A549 (cell line): ENCODE data around the gene SLC6A20. TPM values are rescaled to one million over a fixed set of nuclear protein-coding genes. Genes with fewer than 3 reads are reported as not detected.

Experiments used
- ATAC-seq, 2 experiments: fragments of 200-7000 bp in 1 of 2; fragments of >200 bp in 1 of 2; cut with Nextera tagmentation in 1 of 2; cut with Tn5 transposase in 1 of 2; 3 replicates each; pipeline versions ENCODE4 v1.8.0 to v1.9.1; 2018 to 2020; ENCODE audit warnings: mild to moderate bottlenecking in 1 of 2, moderate library complexity in 1 of 2
- CTCF ChIA-PET: fragments of 300-600 bp; sonication (Branson Sonifier 250); formaldehyde crosslinking; extraction: SDS; loops from one replicate; lab custom pipeline; 2021; ENCODE audit warnings: antibody characterized with exemption, inconsistent platforms; lab: Yijun Ruan, JAX
- POLR2A ChIA-PET: fragments of 350-600 bp; formaldehyde crosslinking; extraction: SDS; loops from one replicate; lab custom pipeline; 2021; ENCODE audit warnings: antibody characterized with exemption, inconsistent platforms; lab: Yijun Ruan, JAX
- DNase-seq, 2 experiments: peaks; one replicate each; pipeline versions ENCODE4 v3.0.0 to v3.0.0-alpha.2; 2011 to 2016; ENCODE audit warnings: low read depth in 1 of 2, low spot score in 1 of 2
- FAIRE-seq: peaks from 2 replicates; lab custom pipeline; 2011; peaks lifted over from hg19 to GRCh38; lab: Jason Lieb, UNC
- H3K27ac ChIP-seq, 2 experiments: fragments of >200 bp; sonication (Bioruptor Twin); formaldehyde crosslinking; 3 replicates each; pipeline ENCODE4 v1.5.1; 2016 to 2017
- H3K4me1 ChIP-seq: fragments of >200 bp; sonication (Bioruptor Twin); formaldehyde crosslinking; 3 replicates; pipeline ENCODE4 v1.6.1; 2016
- H3K4me2 ChIP-seq: fragments of >200 bp; sonication (Bioruptor Twin); formaldehyde crosslinking; 3 replicates; pipeline ENCODE4 v1.6.1; 2016
- H3K4me3 ChIP-seq: fragments of >200 bp; sonication (Bioruptor Twin); formaldehyde crosslinking; 3 replicates; pipeline ENCODE4 v1.5.1; 2016
- H3K9me3 ChIP-seq: fragments of >200 bp; sonication (Bioruptor Twin); formaldehyde crosslinking; 3 replicates; pipeline ENCODE4 v1.6.1; 2016
- BHLHE40 ChIP-seq: IDR thresholded peaks from 2 replicates; pipeline ENCODE4 v1.6.1; 2012; ENCODE audit warnings: low read depth, low read length, inconsistent platforms
- CEBPB ChIP-seq, 2 experiments: fragments of >200 bp in 1 of 2; sonication (Bioruptor Twin) in 1 of 2; formaldehyde crosslinking in 1 of 2; IDR thresholded peaks; 2 replicates each; pipeline ENCODE4 v1.6.1; 2012 to 2016
- CHD2 ChIP-seq: fragments of 150-350 bp; IDR thresholded peaks from 2 replicates; pipeline ENCODE4 v1.6.1; 2014; ENCODE audit warnings: low read length; ENCODE audit not compliant: partially characterized antibody
- CTCF ChIP-seq: fragments of >200 bp; sonication (Bioruptor Twin); formaldehyde crosslinking; IDR thresholded peaks from 3 replicates; pipeline ENCODE4 v1.5.1; 2016
- EHF ChIP-seq: fragments of 250-450 bp; sonication (Bioruptor Pico); IDR thresholded peaks from 2 replicates; pipeline ENCODE4 v1.5.0; 2020; ENCODE audit warnings: mild to moderate bottlenecking
- ELK1 ChIP-seq: fragments of 150-350 bp; IDR thresholded peaks from 2 replicates; pipeline ENCODE4 v1.6.1; 2014; ENCODE audit warnings: low read depth, mild to moderate bottlenecking, low read length
- FOSL2 ChIP-seq, 2 experiments: fragments of 450-650 bp in 1 of 2; fragments of >200 bp in 1 of 2; sonication (Bioruptor Twin) in 1 of 2; formaldehyde crosslinking; IDR thresholded peaks; 2 replicates each; pipeline versions ENCODE4 v1.5.0 to v1.6.1; 2016 to 2020; ENCODE audit warnings: mild to moderate bottlenecking in 1 of 2, moderate library complexity in 1 of 2
- HOXB5 ChIP-seq: fragments of 250-450 bp; sonication (Bioruptor Pico); IDR thresholded peaks from 2 replicates; pipeline ENCODE4 v1.5.0; 2020; ENCODE audit warnings: mild to moderate bottlenecking, moderate library complexity
- JUNB ChIP-seq: fragments of >200 bp; sonication (Bioruptor Twin); formaldehyde crosslinking; IDR thresholded peaks from 2 replicates; pipeline ENCODE4 v1.6.1; 2016
- KDM1A ChIP-seq: fragments of 200-600 bp; sonication (generic); IDR thresholded peaks from 2 replicates; pipeline ENCODE4 v1.6.1; 2016; ENCODE audit warnings: low read depth, mild to moderate bottlenecking
- KDM5A ChIP-seq: fragments of 200-600 bp; sonication (generic); IDR thresholded peaks from 2 replicates; pipeline ENCODE4 v1.6.1; 2016; ENCODE audit warnings: antibody characterized with exemption, mild to moderate bottlenecking
- NPAS2 ChIP-seq: fragments of 250-450 bp; sonication (Bioruptor Pico); IDR thresholded peaks from 2 replicates; pipeline ENCODE4 v1.8.0; 2022; ENCODE audit warnings: mild to moderate bottlenecking, moderate library complexity, borderline replicate concordance
- PBX3 ChIP-seq: IDR thresholded peaks from 2 replicates; pipeline ENCODE4 v1.6.1; 2012
- POLR2AphosphoS2 ChIP-seq: conservative IDR thresholded peaks from 2 replicates; pipeline ENCODE4 v1.6.1; 2012; ENCODE audit warnings: low read length, improper control_type of control experiment, inconsistent platforms
- RAD21 ChIP-seq, 2 experiments: fragments of >200 bp in 1 of 2; sonication (Bioruptor Twin) in 1 of 2; formaldehyde crosslinking in 1 of 2; IDR thresholded peaks in 1 of 2; conservative IDR thresholded peaks in 1 of 2; 2 replicates in 1 of 2; 3 replicates in 1 of 2; pipeline ENCODE4 v1.6.1; 2012 to 2018; ENCODE audit warnings: inconsistent platforms in 1 of 2
- RFX5 ChIP-seq: fragments of 450-650 bp; IDR thresholded peaks from 2 replicates; pipeline ENCODE4 v1.7.1; 2014; ENCODE audit warnings: antibody characterized with exemption, mild to moderate bottlenecking, moderate library complexity
- TP53 ChIP-seq: fragments of 250-450 bp; sonication (Bioruptor Pico); IDR thresholded peaks from 2 replicates; pipeline ENCODE4 v1.5.0; 2021; ENCODE audit warnings: mild to moderate bottlenecking, moderate library complexity
- ZC3H11A ChIP-seq: fragments of 450-650 bp; IDR thresholded peaks from 2 replicates; pipeline ENCODE4 v1.6.1; 2014; ENCODE audit warnings: antibody characterized with exemption, mild to moderate bottlenecking
- ZNF302 ChIP-seq: fragments of 250-450 bp; sonication (Bioruptor Pico); IDR thresholded peaks from 2 replicates; pipeline ENCODE4 v1.9.0; 2021; ENCODE audit warnings: inconsistent platforms, mild to moderate bottlenecking, moderate library complexity
- ZSCAN20 ChIP-seq: fragments of 250-450 bp; sonication (Bioruptor Pico); IDR thresholded peaks from 2 replicates; pipeline ENCODE4 v1.8.0; 2022; ENCODE audit warnings: mild to moderate bottlenecking, moderate library complexity
- WGBS: methylation state at CpG from one replicate; pipeline ENCODE4 v1.1.6; 2017; ENCODE audit errors: missing lambda C conversion rate; 5-methylcytosine and 5-hydroxymethylcytosine counted together
- polyA plus RNA-seq, 4 experiments: library from polyadenylated mRNA; depleted of rRNA in 3 of 4; stranded (reverse); fragments of >200 nt; fragmentation: RNase III in 1 of 4; extraction: RNeasy Plus Mini Kit Qiagen cat#74134 plus additional on column Dnase treatment in 1 of 4; gene quantifications; 2 replicates in 3 of 4; 3 replicates in 1 of 4; pipeline ENCODE4 v1.2.3, GENCODE V29; 2011 to 2017
- TF ChIP-seq, protein P1 (sequence below): fragments of >200 bp; sonication (Bioruptor Twin); formaldehyde crosslinking; IDR thresholded peaks from 2 replicates; pipeline ENCODE4 v1.6.1; 2016
- TF ChIP-seq, protein P2 (sequence below): IDR thresholded peaks from 2 replicates; pipeline ENCODE4 v1.6.1; 2012; ENCODE audit warnings: low read depth, borderline replicate concordance

Gene SLC6A20
- polyA plus RNA-seq, 2 of the 4 experiments (the other 2 are of a cell fraction) = not detected

- Histone ChIP-seq H3K4me2 (no peak overlapping the region), H3K4me1 (peaks cover 9% of the 10 kb centered on the region; the same call in 2 of the 3 replicates), H3K4me3 (no peak overlapping the region), H3K9me3 (no peaks in the 10 kb centered on the region), H3K27ac (no peak overlapping the region)
- ChIA-PET POLR2A (no interaction called here), CTCF (interaction anchor here (0.7 to 1.0 kb wide), 2 partner anchors 38 to 168 kb away, joined by 3 read pairs; no protein-coding TSS in a partner anchor)
- WGBS = 56% methylated on average over 2 of the region's 2 CpGs
- ATAC-seq (no peak), FAIRE-seq (no peak), DNase-seq (no peak)
- TF ChIP-seq CTCF (no peak), POLR2AphosphoS2 (no peak), ZSCAN20 (CRISPR knock-in tag) (no peak), KDM1A (no peak), PBX3 (no peak), ZC3H11A (no peak), CEBPB (IDR thresholded peaks at IDR 0.05) (no peak), FOSL2 (IDR thresholded peaks at IDR 0.05) (no peak), FOSL2 (CRISPR knock-in tag; IDR thresholded peaks at IDR 0.05) (no peak), NPAS2 (CRISPR knock-in tag) (no peak), KDM5A (no peak), RAD21 (conservative IDR thresholded peaks at IDR 0.05 in 1 of 2, IDR thresholded peaks at IDR 0.05 in 1 of 2) (no peak), RFX5 (no peak)
- TF ChIP-seq, protein P1, sequence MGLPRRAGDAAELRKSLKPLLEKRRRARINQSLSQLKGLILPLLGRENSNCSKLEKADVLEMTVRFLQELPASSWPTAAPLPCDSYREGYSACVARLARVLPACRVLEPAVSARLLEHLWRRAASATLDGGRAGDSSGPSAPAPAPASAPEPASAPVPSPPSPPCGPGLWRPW = no peak
These were observed 3.2 kb upstream of the SLC6A20 start for GRCh38 chr3:45799586-45799985.

GRCh38 chr3:45798034-45798433 lies 1.7 kb upstream of the SLC6A20 start:
- no peak; a peak in 1 of 6 replicates for ATAC-seq
- DNase-seq = no peak
- Histone ChIP-seq H3K4me1 (peaks cover 9% of the 10 kb centered on the region; the same call in 2 of the 3 replicates), H3K27ac (no peak overlapping the region)
- TF ChIP-seq JUNB = no peak
- no peak for TF ChIP-seq TP53 (CRISPR knock-in tag)
- no peak for TF ChIP-seq EHF (CRISPR knock-in tag)
- no peak for TF ChIP-seq ZNF302 (CRISPR knock-in tag)
- no peak for TF ChIP-seq HOXB5
- TF ChIP-seq KDM1A = no peak
- TF ChIP-seq BHLHE40 = no peak
- TF ChIP-seq CHD2 = no peak
- TF ChIP-seq, protein P2, sequence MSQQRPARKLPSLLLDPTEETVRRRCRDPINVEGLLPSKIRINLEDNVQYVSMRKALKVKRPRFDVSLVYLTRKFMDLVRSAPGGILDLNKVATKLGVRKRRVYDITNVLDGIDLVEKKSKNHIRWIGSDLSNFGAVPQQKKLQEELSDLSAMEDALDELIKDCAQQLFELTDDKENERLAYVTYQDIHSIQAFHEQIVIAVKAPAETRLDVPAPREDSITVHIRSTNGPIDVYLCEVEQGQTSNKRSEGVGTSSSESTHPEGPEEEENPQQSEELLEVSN = no peak
- TF ChIP-seq ELK1 = no peak
- TF ChIP-seq, all 56 proteins: peak for 0
- WGBS = 74% methylated on average over 4 of the region's 4 CpGs
- CTCF ChIA-PET = interaction anchor here (0.6 kb wide), 1 partner anchor 44 kb away, joined by 5 read pairs; the partner anchor contains the start of gene LZTFL1
- no peak overlapping the region for H3K4me3 ChIP-seq
- H3K9me3 ChIP-seq = no peaks in the 10 kb centered on the region
- POLR2A ChIA-PET = no interaction called here
- H3K4me2 ChIP-seq = no peak overlapping the region
- FAIRE-seq = no peak
